K562 (cell line): Measurements from ENCODE around the gene SPON1. TPM values are rescaled to one million over a fixed set of nuclear protein-coding genes. Genes with fewer than 3 reads are reported as not detected.

Experiments
- ATAC-seq: fragments of 200-7000 bp; cut with Tn5 transposase; 3 replicates; pipeline ENCODE4 v1.9.1; 2020; ENCODE audit warnings: moderate library complexity
- BruUV-seq: library from RNA; stranded (reverse); fragments of 400-500 nt; replicated peaks from 2 replicates; lab custom pipeline; 2021; lab: Mats Ljungman, UMichigan
- CTCF ChIA-PET: fragments of 300-600 bp; formaldehyde crosslinking; extraction: SDS; loops from one replicate; lab custom pipeline; 2021; ENCODE audit warnings: low intra/inter-chr PET ratio; lab: Yijun Ruan, JAX
- POLR2A ChIA-PET: fragments of 300-600, 350-650 bp; sonication (Branson Sonifier 250); formaldehyde crosslinking; extraction: SDS; loops from one replicate; lab custom pipeline; 2021; ENCODE audit warnings: antibody characterized with exemption, inconsistent platforms; lab: Yijun Ruan, JAX
- DNase-seq, 4 experiments: peaks; one replicate each; pipeline versions ENCODE4 v3.0.0 to v3.0.0-alpha.2; 2011 to 2018; ENCODE audit warnings: low spot score in 3 of 4, mixed read lengths in 3 of 4; ENCODE audit errors: extremely low read depth in 1 of 4
- FAIRE-seq: peaks from 2 replicates; lab custom pipeline; 2011; peaks lifted over from hg19 to GRCh38; lab: Jason Lieb, UNC
- H2AFZ ChIP-seq: 2 replicates; pipeline ENCODE4 v1.6.0; 2011; ENCODE audit warnings: low read depth, low read length, control low read depth, inconsistent platforms
- H3K27ac ChIP-seq: fragments of 200-600 bp; 3 replicates; pipeline ENCODE4 v1.8.0; 2011; ENCODE audit warnings: low read depth, mild to moderate bottlenecking, control low read depth, inconsistent platforms, low read length, moderate library complexity, mixed read lengths; ENCODE audit errors: extremely low read depth
- H3K27me3 ChIP-seq, 2 experiments: fragments of 300-600 bp in 1 of 2; 2 replicates in 1 of 2; 3 replicates in 1 of 2; pipeline versions ENCODE4 v1.6.0 to v1.8.0; 2011; ENCODE audit warnings: inconsistent platforms in 2 of 2, low read length in 2 of 2, mild to moderate bottlenecking in 1 of 2, mixed read lengths in 1 of 2, moderate library complexity in 1 of 2; ENCODE audit not compliant: control insufficient read depth in 2 of 2, insufficient read depth in 2 of 2
- H3K36me3 ChIP-seq: fragments of 300-600 bp; 3 replicates; pipeline ENCODE4 v1.8.0; 2011; ENCODE audit warnings: mild to moderate bottlenecking, low read length, inconsistent platforms; ENCODE audit not compliant: control insufficient read depth, insufficient read depth
- H3K4me1 ChIP-seq, 2 experiments: fragments of 200-600 bp in 1 of 2; replicated peaks in 1 of 2; 2 replicates in 1 of 2; 3 replicates in 1 of 2; pipeline versions ENCODE4 v1.5.1 to v1.8.0; 2011; ENCODE audit warnings: inconsistent platforms in 2 of 2, low read length in 2 of 2, mild to moderate bottlenecking in 1 of 2, mixed read lengths in 1 of 2, moderate library complexity in 1 of 2; ENCODE audit not compliant: control insufficient read depth in 2 of 2, insufficient read depth in 2 of 2
- H3K4me2 ChIP-seq: 2 replicates; pipeline ENCODE4 v1.6.1; 2011; ENCODE audit warnings: low read length, control low read depth, inconsistent platforms, mixed read lengths; ENCODE audit not compliant: insufficient read depth
- H3K4me3 ChIP-seq: fragments of 200-600 bp; sonication (generic), shearing (Covaris generic); 2 replicates; pipeline ENCODE4 v1.5.1; 2016; ENCODE audit warnings: control low read depth, inconsistent platforms
- H3K79me2 ChIP-seq: fragments of 200-600 bp; 3 replicates; pipeline ENCODE4 v1.8.0; 2011; ENCODE audit warnings: low read length, inconsistent platforms; ENCODE audit not compliant: control insufficient read depth, insufficient read depth
- H3K9ac ChIP-seq, 2 experiments: 2 replicates each; pipeline versions ENCODE4 v1.6.0 to v1.6.1; 2011; ENCODE audit warnings: low read depth in 2 of 2, low read length in 2 of 2, control low read depth in 1 of 2, inconsistent platforms in 1 of 2, mild to moderate bottlenecking in 1 of 2, mixed read lengths in 1 of 2; ENCODE audit not compliant: insufficient read depth in 1 of 2
- H3K9me1 ChIP-seq: one replicate; pipeline ENCODE4 v1.6.0; 2011; ENCODE audit warnings: inconsistent platforms, mild to moderate bottlenecking, low read length, moderate library complexity; ENCODE audit not compliant: control insufficient read depth, insufficient read depth
- H3K9me3 ChIP-seq: replicated peaks from 2 replicates; pipeline ENCODE4 v1.5.1; 2011; ENCODE audit warnings: low read depth, low read length, inconsistent platforms; ENCODE audit not compliant: control insufficient read depth, insufficient read depth
- H4K20me1 ChIP-seq: replicated peaks from 2 replicates; pipeline ENCODE4 v1.6.1; 2011; ENCODE audit warnings: low read length, inconsistent platforms, mixed read lengths; ENCODE audit not compliant: control insufficient read depth, insufficient read depth
- CHD2 ChIP-seq: IDR thresholded peaks from 2 replicates; pipeline ENCODE4 v1.6.1; 2011; ENCODE audit warnings: low read depth, low read length
- FOXJ3 ChIP-seq: sonication (generic); formaldehyde crosslinking; IDR thresholded peaks from 2 replicates; pipeline ENCODE4 v1.4.0; 2020; ENCODE audit warnings: mild to moderate bottlenecking, missing genetic modification reagents
- L3MBTL2 ChIP-seq: fragments of 450-650 bp; IDR thresholded peaks from 2 replicates; pipeline ENCODE4 v1.6.1; 2016; ENCODE audit warnings: mild to moderate bottlenecking, moderate library complexity
- MXI1 ChIP-seq: IDR thresholded peaks from 2 replicates; pipeline ENCODE4 v1.6.1; 2011; ENCODE audit warnings: low read depth, mild to moderate bottlenecking, improper control_type of control experiment, low read length
- NBN ChIP-seq: fragments of 450-650 bp; IDR thresholded peaks from 2 replicates; pipeline ENCODE4 v1.6.1; 2016; ENCODE audit warnings: low read depth, mild to moderate bottlenecking
- POLR2A ChIP-seq: fragments of 450-650 bp; conservative IDR thresholded peaks from 2 replicates; pipeline ENCODE4 v1.6.1; 2016
- POLR2B ChIP-seq: fragments of 450-650 bp; IDR thresholded peaks from 2 replicates; pipeline ENCODE4 v1.6.1; 2018; ENCODE audit warnings: low read depth; ENCODE audit not compliant: partially characterized antibody
- TEAD1 ChIP-seq, 2 experiments: fragments of 450-650 bp in 1 of 2; sonication (generic) in 1 of 2; formaldehyde crosslinking; IDR thresholded peaks; 2 replicates each; pipeline versions ENCODE4 v1.4.0 to v1.8.0; 2020 to 2022; ENCODE audit warnings: mild to moderate bottlenecking in 2 of 2, missing genetic modification reagents in 1 of 2
- ZNF408 ChIP-seq: fragments of 250-450 bp; sonication (Bioruptor Pico); IDR thresholded peaks from 2 replicates; pipeline ENCODE4 v1.4.0; 2020; ENCODE audit warnings: low read depth, mild to moderate bottlenecking, moderate library complexity
- ZNF586 ChIP-seq: fragments of 450-650 bp; formaldehyde crosslinking; conservative IDR thresholded peaks from 2 replicates; pipeline ENCODE4 v1.4.0; 2020; ENCODE audit warnings: mild to moderate bottlenecking, moderate library complexity
- ZNF696 ChIP-seq: fragments of 250-450 bp; sonication (Bioruptor Pico); conservative IDR thresholded peaks from 2 replicates; pipeline ENCODE4 v1.4.0; 2020; ENCODE audit warnings: mild to moderate bottlenecking, moderate library complexity
- WGBS: fragments of 100-300 bp; shearing (Covaris generic); methylation state at CpG from one replicate; pipeline ENCODE4 v1.1.6; 2016; ENCODE audit warnings: low coverage, mixed read lengths; ENCODE audit not compliant: insufficient coverage; ENCODE audit errors: missing lambda C conversion rate; 5-methylcytosine and 5-hydroxymethylcytosine counted together
- in situ Hi-C: fragments of 300-500 bp; cut with MboI; formaldehyde crosslinking; loops from 4 replicates; pipeline ENCODE4 v1.15.0; 2018; ENCODE audit warnings: inconsistent platforms, mixed read lengths
- intact Hi-C: fragments of 100-400 bp; cut with micrococcal nuclease; formaldehyde crosslinking; loops from 2 replicates; pipeline ENCODE4 v1.14.2; 2022
- polyA plus RNA-seq, 8 experiments: library from polyadenylated mRNA; depleted of rRNA in 4 of 8; stranded (reverse) in 5 of 8; unstranded in 3 of 8; fragments of >200 nt; fragmentation: Nextera tagmentation in 2 of 8; fragmentation: Illumina TruSeq in 1 of 8; extraction: Ambion mirVana in 2 of 8; extraction: Trizol in 1 of 8; gene quantifications; 2 replicates each; pipeline versions ENCODE4 v1.2.1 to v1.2.3, GENCODE V29; 2011 to 2014; ENCODE audit warnings: inconsistent platforms in 1 of 8, missing spikeins in 1 of 8
- total RNA-seq, 7 experiments: library from RNA; depleted of rRNA in 6 of 7; stranded (reverse); fragments of >200 nt in 6 of 7; fragmentation: Illumina TruSeq in 2 of 7; extraction: Trizol in 2 of 7; gene quantifications; 2 replicates each; pipeline versions ENCODE4 v1.2.1 to v1.2.3, GENCODE V29; 2011 to 2021; ENCODE audit warnings: low replicate concordance in 1 of 7
- TF ChIP-seq, protein P1 (sequence below), 2 experiments: IDR thresholded peaks; 2 replicates each; pipeline ENCODE4 v1.6.1; 2012; ENCODE audit warnings: improper control_type of control experiment in 2 of 2, low read depth in 2 of 2, low read length in 2 of 2, borderline replicate concordance in 1 of 2
- TF ChIP-seq, protein P2 (sequence below): fragments of 250-450 bp; sonication (Bioruptor Pico); IDR thresholded peaks from 2 replicates; pipeline ENCODE4 v1.5.0; 2020; ENCODE audit warnings: mild to moderate bottlenecking, borderline replicate concordance
- TF ChIP-seq, protein P3 (sequence below): fragments of 250-450 bp; sonication (Bioruptor Pico); IDR thresholded peaks from 2 replicates; pipeline ENCODE4 v1.8.0; 2021; ENCODE audit warnings: moderate library complexity, mild to moderate bottlenecking, inconsistent platforms
- TF ChIP-seq, protein P4 (sequence below): fragments of 250-450 bp; sonication (Bioruptor Pico); IDR thresholded peaks from 2 replicates; pipeline ENCODE4 v1.8.0; 2021; ENCODE audit warnings: moderate library complexity, mild to moderate bottlenecking, inconsistent platforms
- TF ChIP-seq, protein P5 (sequence below): sonication (generic); formaldehyde crosslinking; IDR thresholded peaks from 2 replicates; pipeline ENCODE4 v1.9.0; 2022; ENCODE audit warnings: mild to moderate bottlenecking, missing genetic modification reagents

SPON1 gene
- total and polyA plus RNA-seq, 9 of the 15 experiments (the other 6 are each of a cell fraction or from before 2014, with no cell fraction given) = 0.04 to 0.06 TPM; not detected in 7

DNA sequence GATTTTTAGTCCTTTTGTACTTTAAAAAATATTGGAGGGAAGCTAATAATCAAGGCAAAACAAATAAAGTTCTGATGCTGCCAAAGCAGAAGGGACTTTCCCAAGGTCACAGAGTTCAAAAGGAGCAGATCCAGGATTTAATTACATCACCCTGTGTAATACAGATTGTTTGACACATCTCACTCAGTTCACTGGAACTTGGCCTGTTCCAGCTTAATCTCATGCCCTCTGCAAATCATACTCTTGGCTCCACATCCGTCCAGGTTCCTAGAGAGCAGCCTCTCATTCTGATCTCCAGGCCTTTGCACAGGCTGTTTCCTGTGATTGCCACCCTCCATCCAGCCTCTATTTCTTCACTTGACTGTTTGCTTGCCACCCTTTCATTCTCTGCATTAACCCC is 151.7 kb downstream of the SPON1 start:
- no peaks in the 10 kb centered on the region for H3K79me2 ChIP-seq
- H3K4me1 ChIP-seq = no peaks in the 10 kb centered on the region; a peak in 1 of 5 replicates
- no peak for ATAC-seq
- no peaks in the 10 kb centered on the region for H3K9me3 ChIP-seq
- TF ChIP-seq NBN (no peak), POLR2B (no peak), ZNF586 (CRISPR knock-in tag) (no peak), TEAD1 (CRISPR knock-in tag; IDR thresholded peaks at IDR 0.05) (no peak), CHD2 (no peak), ZNF408 (CRISPR knock-in tag) (no peak), POLR2A (no peak), ZNF696 (CRISPR knock-in tag) (no peak), L3MBTL2 (no peak), MXI1 (no peak), FOXJ3 (CRISPR knock-in tag) (no peak)
- TF ChIP-seq, protein P1, sequence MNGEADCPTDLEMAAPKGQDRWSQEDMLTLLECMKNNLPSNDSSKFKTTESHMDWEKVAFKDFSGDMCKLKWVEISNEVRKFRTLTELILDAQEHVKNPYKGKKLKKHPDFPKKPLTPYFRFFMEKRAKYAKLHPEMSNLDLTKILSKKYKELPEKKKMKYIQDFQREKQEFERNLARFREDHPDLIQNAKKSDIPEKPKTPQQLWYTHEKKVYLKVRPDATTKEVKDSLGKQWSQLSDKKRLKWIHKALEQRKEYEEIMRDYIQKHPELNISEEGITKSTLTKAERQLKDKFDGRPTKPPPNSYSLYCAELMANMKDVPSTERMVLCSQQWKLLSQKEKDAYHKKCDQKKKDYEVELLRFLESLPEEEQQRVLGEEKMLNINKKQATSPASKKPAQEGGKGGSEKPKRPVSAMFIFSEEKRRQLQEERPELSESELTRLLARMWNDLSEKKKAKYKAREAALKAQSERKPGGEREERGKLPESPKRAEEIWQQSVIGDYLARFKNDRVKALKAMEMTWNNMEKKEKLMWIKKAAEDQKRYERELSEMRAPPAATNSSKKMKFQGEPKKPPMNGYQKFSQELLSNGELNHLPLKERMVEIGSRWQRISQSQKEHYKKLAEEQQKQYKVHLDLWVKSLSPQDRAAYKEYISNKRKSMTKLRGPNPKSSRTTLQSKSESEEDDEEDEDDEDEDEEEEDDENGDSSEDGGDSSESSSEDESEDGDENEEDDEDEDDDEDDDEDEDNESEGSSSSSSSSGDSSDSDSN (IDR thresholded peaks at IDR 0.05; ENCODE audit: borderline replicate concordance in 1 of 2, low read depth in 2 of 2, low read length in 2 of 2) = no peak
- TF ChIP-seq, protein P2, sequence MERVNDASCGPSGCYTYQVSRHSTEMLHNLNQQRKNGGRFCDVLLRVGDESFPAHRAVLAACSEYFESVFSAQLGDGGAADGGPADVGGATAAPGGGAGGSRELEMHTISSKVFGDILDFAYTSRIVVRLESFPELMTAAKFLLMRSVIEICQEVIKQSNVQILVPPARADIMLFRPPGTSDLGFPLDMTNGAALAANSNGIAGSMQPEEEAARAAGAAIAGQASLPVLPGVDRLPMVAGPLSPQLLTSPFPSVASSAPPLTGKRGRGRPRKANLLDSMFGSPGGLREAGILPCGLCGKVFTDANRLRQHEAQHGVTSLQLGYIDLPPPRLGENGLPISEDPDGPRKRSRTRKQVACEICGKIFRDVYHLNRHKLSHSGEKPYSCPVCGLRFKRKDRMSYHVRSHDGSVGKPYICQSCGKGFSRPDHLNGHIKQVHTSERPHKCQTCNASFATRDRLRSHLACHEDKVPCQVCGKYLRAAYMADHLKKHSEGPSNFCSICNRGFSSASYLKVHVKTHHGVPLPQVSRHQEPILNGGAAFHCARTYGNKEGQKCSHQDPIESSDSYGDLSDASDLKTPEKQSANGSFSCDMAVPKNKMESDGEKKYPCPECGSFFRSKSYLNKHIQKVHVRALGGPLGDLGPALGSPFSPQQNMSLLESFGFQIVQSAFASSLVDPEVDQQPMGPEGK (CRISPR knock-in tag) = no peak
- TF ChIP-seq, protein P3, sequence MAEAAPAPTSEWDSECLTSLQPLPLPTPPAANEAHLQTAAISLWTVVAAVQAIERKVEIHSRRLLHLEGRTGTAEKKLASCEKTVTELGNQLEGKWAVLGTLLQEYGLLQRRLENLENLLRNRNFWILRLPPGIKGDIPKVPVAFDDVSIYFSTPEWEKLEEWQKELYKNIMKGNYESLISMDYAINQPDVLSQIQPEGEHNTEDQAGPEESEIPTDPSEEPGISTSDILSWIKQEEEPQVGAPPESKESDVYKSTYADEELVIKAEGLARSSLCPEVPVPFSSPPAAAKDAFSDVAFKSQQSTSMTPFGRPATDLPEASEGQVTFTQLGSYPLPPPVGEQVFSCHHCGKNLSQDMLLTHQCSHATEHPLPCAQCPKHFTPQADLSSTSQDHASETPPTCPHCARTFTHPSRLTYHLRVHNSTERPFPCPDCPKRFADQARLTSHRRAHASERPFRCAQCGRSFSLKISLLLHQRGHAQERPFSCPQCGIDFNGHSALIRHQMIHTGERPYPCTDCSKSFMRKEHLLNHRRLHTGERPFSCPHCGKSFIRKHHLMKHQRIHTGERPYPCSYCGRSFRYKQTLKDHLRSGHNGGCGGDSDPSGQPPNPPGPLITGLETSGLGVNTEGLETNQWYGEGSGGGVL (CRISPR knock-in tag) = no peak
- TF ChIP-seq, protein P4, sequence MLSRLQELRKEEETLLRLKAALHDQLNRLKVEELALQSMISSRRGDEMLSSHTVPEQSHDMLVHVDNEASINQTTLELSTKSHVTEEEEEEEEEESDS (CRISPR knock-in tag) = no peak
- TF ChIP-seq, protein P5, sequence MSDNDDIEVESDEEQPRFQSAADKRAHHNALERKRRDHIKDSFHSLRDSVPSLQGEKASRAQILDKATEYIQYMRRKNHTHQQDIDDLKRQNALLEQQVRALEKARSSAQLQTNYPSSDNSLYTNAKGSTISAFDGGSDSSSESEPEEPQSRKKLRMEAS (CRISPR knock-in tag) = no peak
- no peak for DNase-seq
- no peak overlapping the region for H3K9ac ChIP-seq
- 0% methylated on average over 1 of the region's 1 CpG for WGBS
- no peak for FAIRE-seq
- no TSS peak for BruUV-seq
- ChIA-PET CTCF (no interaction called here), POLR2A (no interaction called here)
- no peak overlapping the region for H3K27ac ChIP-seq
- no peak overlapping the region for H3K4me2 ChIP-seq
- in situ Hi-C loops = no loop called here
- no peak overlapping the region for H3K4me3 ChIP-seq
- H3K27me3 ChIP-seq = no peaks in the 10 kb centered on the region
- no peak overlapping the region for H2AFZ ChIP-seq
- no peaks in the 10 kb centered on the region for H3K9me1 ChIP-seq
- H3K36me3 ChIP-seq = no peaks in the 10 kb centered on the region
- intact Hi-C loops = no loop called here
- H4K20me1 ChIP-seq = no peaks in the 10 kb centered on the region
